Ishikawa (cell line): ENCODE data around the gene NTM.

ENCODE experiments used
- CEBPB ChIP-seq: IDR thresholded peaks from 2 replicates; pipeline ENCODE4 v1.6.1; 2012
- EP300 ChIP-seq: IDR thresholded peaks from 2 replicates; pipeline ENCODE4 v1.6.1; 2012; ENCODE audit warnings: borderline replicate concordance
- MAX ChIP-seq: IDR thresholded peaks from 2 replicates; pipeline ENCODE4 v1.6.1; 2012
- NFIC ChIP-seq: IDR thresholded peaks from 2 replicates; pipeline ENCODE4 v1.6.1; 2012
- RAD21 ChIP-seq: IDR thresholded peaks from 2 replicates; pipeline ENCODE4 v1.6.1; 2012; ENCODE audit warnings: low read depth
- REST ChIP-seq: IDR thresholded peaks from 2 replicates; pipeline ENCODE4 v1.6.1; 2012; ENCODE audit warnings: low read depth, mild to moderate bottlenecking
- TAF1 ChIP-seq: IDR thresholded peaks from 2 replicates; pipeline ENCODE4 v1.6.1; 2012; ENCODE audit warnings: low read depth, mild to moderate bottlenecking
- ZBTB7A ChIP-seq: IDR thresholded peaks from 2 replicates; pipeline ENCODE4 v1.6.1; 2012; ENCODE audit warnings: low read depth

GRCh38 chr11:132256528-132257279, 886.3 kb downstream of the NTM start:
- TF ChIP-seq TAF1 (no peak), NFIC (no peak), ZBTB7A (no peak), EP300 (no peak), RAD21 (no peak), REST (no peak), MAX (no peak), CEBPB (no peak)
